Neutrophil (primary cell): ENCODE data around the gene TBKBP1.

Experiments used
- H3K27ac ChIP-seq: fragments of 200-600 bp; sonication (generic); 2 replicates; pipeline ENCODE4 v1.5.1; 2016; ENCODE audit warnings: mild to moderate bottlenecking, moderate library complexity
- H3K27me3 ChIP-seq: fragments of 200-600 bp; sonication (generic); 2 replicates; pipeline ENCODE4 v1.6.0; 2016; ENCODE audit warnings: mild to moderate bottlenecking
- H3K36me3 ChIP-seq: fragments of 200-600 bp; sonication (generic); 2 replicates; pipeline ENCODE4 v1.5.1; 2017
- H3K4me1 ChIP-seq, 2 experiments: fragments of 200-600 bp in 1 of 2; sonication (generic) in 1 of 2; 1 replicate in 1 of 2; 2 replicates in 1 of 2; pipeline versions ENCODE4 v1.5.1 to v1.6.1; 2013 to 2016; ENCODE audit warnings: low read depth in 1 of 2, low read length in 1 of 2, mild to moderate bottlenecking in 1 of 2, moderate library complexity in 1 of 2; ENCODE audit not compliant: control insufficient read depth in 1 of 2, insufficient read depth in 1 of 2
- H3K4me3 ChIP-seq, 2 experiments: fragments of 200-600 bp in 1 of 2; sonication (generic) in 1 of 2; 1 replicate in 1 of 2; 2 replicates in 1 of 2; pipeline ENCODE4 v1.5.1; 2013 to 2016; ENCODE audit warnings: low read depth in 1 of 2, low read length in 1 of 2, mild to moderate bottlenecking in 1 of 2, moderate library complexity in 1 of 2
- H3K9me3 ChIP-seq: fragments of 200-600 bp; sonication (generic); 2 replicates; pipeline ENCODE4 v1.5.1; 2016
- TF ChIP-seq, protein P1 (sequence below): fragments of 200-600 bp; sonication (generic); IDR thresholded peaks from 2 replicates; pipeline ENCODE4 v1.5.1; 2016; ENCODE audit warnings: antibody characterized with exemption

The TBKBP1 gene

DNA sequence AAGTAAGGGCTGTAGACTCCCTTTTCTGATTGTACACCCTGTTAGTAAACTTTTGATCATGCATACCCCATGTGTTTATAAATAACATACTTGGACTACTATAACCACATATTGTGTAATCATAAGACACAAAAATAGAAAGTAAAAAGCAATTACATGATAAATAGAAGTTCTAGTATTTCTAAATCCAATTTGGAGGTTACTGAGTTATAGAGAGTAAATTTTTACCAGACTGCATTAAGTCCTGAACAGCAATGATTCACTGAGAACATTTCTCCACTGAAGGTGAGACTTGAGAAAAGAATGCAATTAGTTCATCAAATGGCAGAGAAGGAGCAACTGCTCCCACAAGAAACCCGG lies 7.7 kb upstream of the TBKBP1 start:
- peaks cover 17 to 21% of the 10 kb centered on the region in 2 experiments for H3K4me1 ChIP-seq
- peaks cover 65% of the 10 kb centered on the region for H3K36me3 ChIP-seq
- H3K4me3 ChIP-seq: no peak overlapping the region
- H3K27ac ChIP-seq: peak overlapping the region; percentile 66
- no peaks in the 10 kb centered on the region for H3K27me3 ChIP-seq
- TF ChIP-seq, protein P1, sequence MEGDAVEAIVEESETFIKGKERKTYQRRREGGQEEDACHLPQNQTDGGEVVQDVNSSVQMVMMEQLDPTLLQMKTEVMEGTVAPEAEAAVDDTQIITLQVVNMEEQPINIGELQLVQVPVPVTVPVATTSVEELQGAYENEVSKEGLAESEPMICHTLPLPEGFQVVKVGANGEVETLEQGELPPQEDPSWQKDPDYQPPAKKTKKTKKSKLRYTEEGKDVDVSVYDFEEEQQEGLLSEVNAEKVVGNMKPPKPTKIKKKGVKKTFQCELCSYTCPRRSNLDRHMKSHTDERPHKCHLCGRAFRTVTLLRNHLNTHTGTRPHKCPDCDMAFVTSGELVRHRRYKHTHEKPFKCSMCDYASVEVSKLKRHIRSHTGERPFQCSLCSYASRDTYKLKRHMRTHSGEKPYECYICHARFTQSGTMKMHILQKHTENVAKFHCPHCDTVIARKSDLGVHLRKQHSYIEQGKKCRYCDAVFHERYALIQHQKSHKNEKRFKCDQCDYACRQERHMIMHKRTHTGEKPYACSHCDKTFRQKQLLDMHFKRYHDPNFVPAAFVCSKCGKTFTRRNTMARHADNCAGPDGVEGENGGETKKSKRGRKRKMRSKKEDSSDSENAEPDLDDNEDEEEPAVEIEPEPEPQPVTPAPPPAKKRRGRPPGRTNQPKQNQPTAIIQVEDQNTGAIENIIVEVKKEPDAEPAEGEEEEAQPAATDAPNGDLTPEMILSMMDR: no peak
- H3K9me3 ChIP-seq: no peaks in the 10 kb centered on the region

DNA sequence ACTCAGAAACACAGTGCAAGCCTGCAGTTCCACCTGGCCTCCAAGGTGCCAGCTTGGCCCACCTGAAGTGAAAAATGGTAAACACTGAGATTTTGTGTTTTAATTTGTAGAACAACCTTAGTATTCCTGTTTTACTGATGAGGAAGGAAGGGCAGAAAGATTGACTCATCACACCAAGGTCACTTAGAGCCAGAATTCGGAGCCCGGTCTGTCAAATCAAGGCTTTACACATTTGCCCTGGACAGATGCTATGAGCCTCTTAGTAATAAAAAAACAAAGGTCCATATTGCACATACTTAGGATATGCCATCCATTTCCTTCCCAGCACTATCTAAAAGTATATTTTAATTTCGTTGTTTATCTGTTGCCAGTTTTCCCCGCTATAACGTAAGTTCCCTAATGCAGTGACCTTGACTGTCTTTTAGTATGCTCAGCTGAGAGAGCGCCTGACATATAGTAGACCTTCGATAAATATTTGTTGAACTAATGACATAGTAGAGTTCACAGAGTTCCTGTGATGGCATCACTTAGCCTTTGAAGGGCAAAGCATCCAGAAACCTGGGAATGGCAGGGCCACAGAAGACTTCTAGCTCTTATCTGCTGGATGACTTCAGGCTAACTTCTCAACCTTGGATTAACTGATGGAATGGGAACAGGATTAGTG lies 7.2 kb upstream of the TBKBP1 start:
- Histone ChIP-seq H3K36me3 (peaks cover 60% of the 10 kb centered on the region), H3K9me3 (no peaks in the 10 kb centered on the region), H3K4me1 (peaks cover 22 to 26% of the 10 kb centered on the region in 2 experiments), H3K27ac (peak overlapping the region; percentile 66), H3K27me3 (no peaks in the 10 kb centered on the region), H3K4me3 (no peak overlapping the region)
- TF ChIP-seq, protein P1: no peak

DNA sequence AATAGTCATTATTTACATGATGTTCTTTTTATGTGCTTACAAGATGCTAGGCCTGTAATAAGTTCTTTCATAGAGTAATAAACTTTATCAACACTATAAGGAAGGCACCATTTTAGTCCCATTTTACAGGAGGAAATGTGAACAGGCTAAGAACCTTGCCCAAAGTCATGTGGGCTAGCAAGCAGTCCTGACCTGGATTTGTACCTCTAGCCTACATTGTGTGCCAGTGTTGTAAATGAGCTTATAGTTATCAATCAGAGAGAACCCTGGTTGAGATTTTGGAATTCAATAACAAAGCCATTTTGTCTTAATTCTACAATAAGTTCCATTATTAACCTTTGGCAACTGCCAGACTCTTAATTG lies 6.7 kb upstream of the TBKBP1 start:
- H3K4me1 ChIP-seq: peaks cover 27 to 31% of the 10 kb centered on the region in 2 experiments

DNA sequence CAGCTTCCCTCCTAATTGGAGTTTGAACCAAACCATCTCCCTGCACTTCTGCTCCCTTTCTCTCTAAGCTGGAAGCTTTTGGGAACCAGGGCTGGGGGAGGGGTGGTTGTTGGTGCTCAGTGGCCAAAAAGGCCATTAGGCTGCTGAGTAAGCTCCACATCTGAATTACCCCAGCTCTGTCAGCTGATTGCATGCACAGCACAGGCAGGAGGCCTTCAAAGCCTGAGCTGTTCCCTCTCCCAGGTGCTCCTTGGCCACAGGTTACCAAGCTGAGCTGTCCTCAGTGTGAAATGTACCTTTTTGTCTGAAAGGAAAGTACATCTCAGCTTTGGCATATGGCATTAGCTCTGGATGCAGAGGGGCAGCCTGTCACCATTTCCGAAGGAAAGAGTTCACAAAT lies 6.2 kb upstream of the TBKBP1 start:
- Histone ChIP-seq H3K27me3 (peaks cover 3% of the 10 kb centered on the region), H3K9me3 (no peaks in the 10 kb centered on the region), H3K27ac (peak overlapping the region; percentile 66), H3K36me3 (peaks cover 50% of the 10 kb centered on the region), H3K4me3 (no peak overlapping the region), H3K4me1 (peaks cover 32 to 36% of the 10 kb centered on the region in 2 experiments)
- TF ChIP-seq, protein P1: no peak

More for the DNA sequence above, 6.7 kb upstream of the TBKBP1 start:
- Histone ChIP-seq H3K36me3 (peaks cover 55% of the 10 kb centered on the region), H3K27ac (peak overlapping the region; percentile 66), H3K27me3 (no peaks in the 10 kb centered on the region), H3K4me3 (no peak overlapping the region), H3K9me3 (no peaks in the 10 kb centered on the region)
- TF ChIP-seq, protein P1: no peak

DNA sequence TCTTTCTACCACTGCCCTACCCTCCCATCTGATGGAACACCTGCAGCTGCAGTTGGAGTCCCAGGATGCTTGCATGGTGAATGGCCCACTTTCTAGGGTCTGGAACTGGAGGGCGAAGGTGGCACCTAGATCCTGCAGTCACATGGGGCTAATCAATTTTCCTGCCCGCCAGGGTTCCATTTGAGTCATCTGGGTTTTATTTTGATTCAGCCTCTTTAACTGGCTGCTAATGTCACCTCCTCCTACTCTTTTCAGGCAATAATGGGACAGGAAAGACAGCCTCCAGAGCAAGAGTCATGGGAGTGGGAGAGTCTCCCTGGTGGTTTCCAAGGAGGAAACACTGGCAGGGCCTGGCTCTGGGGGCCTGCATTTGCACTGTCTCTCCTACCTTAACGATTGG lies 3.8 kb upstream of the TBKBP1 start:
- peaks cover 43 to 47% of the 10 kb centered on the region in 2 experiments for H3K4me1 ChIP-seq
- TF ChIP-seq, protein P1: no peak
- peaks cover 27% of the 10 kb centered on the region for H3K36me3 ChIP-seq
- H3K4me3 ChIP-seq: no peak overlapping the region
- H3K27me3 ChIP-seq: peaks cover 5% of the 10 kb centered on the region
- no peaks in the 10 kb centered on the region for H3K9me3 ChIP-seq
- no peak overlapping the region for H3K27ac ChIP-seq
